ENCODE results near the gene UGT1A7.
"Not testable (repeated sequence)": the region's sequence is repeated elsewhere in the genome, so short reads cannot be mapped to it uniquely, and the experiment has no call there.

Gene UGT1A7

DNA sequence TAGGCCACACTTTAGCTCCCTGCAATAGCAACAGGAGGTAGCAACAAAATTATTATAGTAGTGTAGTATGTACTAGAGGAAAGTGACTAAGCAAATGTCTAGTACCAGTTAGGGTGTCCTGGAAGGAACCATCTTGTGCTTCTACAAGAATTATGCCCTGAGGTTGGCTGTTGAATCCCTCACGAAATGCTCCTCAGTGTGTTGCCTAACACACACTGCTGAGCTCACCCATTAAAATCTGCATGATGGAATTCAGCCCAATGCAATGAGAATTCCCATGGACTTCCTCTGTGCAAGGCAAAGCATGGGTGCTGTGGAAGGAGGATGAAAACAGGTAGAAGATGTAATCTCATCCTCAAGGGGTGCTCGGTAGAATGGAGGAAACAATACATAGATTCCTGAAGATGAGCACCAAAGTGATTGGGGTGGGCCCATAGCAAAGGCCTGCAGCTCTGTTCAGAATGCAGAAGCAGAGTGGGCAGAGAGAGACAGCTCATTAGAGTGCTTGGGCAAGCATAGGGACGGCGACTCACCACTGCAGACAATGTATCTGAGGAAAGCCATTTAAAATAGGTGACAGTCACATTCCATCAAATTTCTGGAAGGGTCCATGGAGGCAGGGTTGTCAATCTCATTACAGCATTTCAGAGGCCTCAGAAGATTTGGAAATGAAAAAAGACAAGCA is 1.2 kb upstream of the UGT1A7 start:
- DNase-seq (ENCODE audit: low spot score) = no peak

DNA sequence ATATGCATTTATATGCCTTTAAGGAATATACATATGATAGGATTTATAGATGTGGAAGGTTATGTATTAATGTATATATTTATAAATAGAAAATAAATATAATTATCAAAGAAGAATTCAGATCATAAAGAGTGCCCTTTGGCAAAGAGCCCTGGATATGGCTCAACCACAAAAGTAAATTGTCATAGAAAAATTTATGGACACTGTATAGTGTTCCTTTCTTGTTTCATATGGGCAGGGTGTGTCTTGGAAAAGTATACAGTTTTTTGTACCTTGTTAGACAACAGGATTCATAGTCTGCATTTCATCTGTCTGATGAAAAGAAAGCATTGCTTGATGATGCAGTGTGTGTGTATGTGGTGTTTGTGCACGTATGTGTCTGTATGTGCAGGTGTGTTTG is 2.9 kb downstream of the UGT1A7 start:
- DNase-seq (ENCODE audit: low spot score) = no peak

DNA sequence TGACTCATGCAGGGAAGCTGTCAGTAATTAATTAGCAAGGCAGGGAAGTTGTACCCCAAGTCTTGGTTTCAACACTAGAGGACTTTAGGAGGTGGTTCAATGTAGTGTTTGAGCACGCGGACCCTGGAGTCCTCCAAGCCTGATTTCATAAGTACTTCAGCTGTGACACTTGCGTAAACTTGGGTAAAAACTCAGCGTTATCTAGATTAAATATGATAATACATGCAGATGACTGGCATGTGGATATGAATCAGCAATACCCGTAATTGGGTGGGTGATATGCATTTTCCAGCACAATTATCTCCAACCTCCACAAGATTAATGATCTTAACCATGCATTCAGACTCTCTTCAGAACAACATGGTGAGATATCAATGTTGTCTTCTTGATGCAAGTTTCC is 5.2 kb downstream of the UGT1A7 start:
- DNase-seq (ENCODE audit: low spot score) = no peak

- no peak for DNase-seq (ENCODE audit: low spot score)
These were observed 6.6 kb downstream of the UGT1A7 start for GRCh38 chr2:233688341-233688740.

DNA sequence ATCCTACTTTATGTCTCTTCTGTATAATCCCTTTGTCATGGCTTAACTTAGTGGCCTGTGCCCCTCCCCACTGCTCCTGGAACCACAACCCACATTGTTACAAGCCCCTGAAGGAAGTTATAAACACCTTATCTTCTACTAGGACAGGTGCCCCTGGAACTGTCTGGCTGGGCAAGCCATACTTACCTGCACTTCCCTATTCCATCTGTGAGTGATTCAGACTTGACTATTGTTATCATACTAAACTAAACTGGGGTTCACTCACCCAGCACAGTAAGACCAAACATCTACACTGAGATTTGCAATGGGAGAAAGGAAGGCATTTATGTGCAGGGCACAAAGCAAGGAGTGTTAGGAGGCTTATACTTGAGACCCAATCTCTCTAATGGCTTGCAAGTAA is 7.3 kb downstream of the UGT1A7 start:
- DNase-seq (ENCODE audit: low spot score) = no peak

GRCh38 chr2:233689501-233689900 is 7.8 kb downstream of the UGT1A7 start:
- DNase-seq (ENCODE audit: low spot score) = no peak

DNA sequence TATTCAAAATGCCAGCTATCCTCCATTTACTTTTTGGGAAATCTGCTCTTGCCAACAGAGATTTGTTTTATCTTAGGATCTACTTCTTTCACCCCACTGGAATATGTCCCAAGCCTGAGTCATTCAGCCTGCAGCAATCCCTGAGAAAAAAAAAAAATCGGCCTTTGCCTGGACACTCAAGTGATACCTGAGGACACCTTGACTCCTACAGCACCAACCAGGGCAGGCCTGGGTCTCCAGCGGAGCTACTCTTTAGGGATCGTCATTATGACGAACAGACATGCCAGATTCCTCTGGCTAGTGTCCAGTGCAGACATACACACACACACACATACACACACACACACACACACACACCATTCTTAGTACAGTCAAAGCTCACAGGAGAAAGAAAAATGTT is 8.7 kb downstream of the UGT1A7 start:
- DNase-seq (ENCODE audit: low spot score) = no peak

DNA sequence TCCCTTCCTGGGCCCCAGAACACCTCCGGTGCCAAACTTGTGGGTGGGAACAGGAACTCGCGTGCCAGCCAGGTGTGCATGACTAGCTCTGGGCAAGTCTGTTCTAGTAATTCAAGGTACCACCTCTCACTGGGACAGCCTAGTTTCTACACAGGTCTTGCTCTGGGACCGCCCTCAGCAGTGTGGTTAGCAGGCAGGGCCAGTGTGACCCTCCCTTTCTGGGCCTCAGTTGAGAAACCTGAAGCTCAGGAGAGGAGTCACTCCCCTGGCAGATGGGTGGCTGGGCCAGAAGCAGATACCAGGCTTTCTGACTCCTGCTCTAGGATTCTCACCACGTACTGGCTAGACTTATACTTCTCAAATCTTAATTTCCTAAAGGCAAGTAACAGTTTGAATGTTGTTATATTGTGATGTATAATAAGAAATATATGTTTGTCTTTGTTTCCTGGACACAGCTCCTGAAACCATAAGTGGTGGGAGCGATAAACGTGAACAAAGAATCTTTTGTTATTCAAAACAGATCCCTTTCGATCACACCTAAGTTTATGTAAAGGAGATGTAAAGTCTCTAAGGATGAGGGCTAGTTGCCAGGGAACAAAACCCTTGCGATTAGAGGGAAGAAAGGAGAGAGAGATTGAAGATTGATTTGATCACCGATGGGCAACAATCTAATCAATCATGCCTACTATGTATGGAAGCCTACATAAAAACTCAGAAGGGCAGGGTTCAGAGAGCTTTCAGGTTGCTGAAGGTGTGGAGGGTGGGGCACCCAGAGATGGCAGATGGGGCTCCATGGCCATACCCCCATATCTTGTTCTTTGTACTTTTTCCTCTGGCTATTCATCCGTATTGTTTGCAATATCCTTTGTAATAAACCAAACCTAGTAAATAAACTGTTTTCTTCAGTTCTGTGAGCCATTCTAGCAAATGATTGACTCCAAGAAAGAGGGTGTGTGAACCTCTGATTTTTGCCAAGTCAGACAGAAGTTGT is 10.0 kb downstream of the UGT1A7 start:
- no peak for DNase-seq (ENCODE audit: low spot score)

- DNase-seq (ENCODE audit: low spot score) = no peak
These were observed 10.9 kb downstream of the UGT1A7 start, which contains the start of gene UGT1A6 for GRCh38 chr2:233692648-233693047. UGT1A6 (plus strand) TSS chr2:233692890; CDS start chr2:233693005, 115 bp downstream.

DNA sequence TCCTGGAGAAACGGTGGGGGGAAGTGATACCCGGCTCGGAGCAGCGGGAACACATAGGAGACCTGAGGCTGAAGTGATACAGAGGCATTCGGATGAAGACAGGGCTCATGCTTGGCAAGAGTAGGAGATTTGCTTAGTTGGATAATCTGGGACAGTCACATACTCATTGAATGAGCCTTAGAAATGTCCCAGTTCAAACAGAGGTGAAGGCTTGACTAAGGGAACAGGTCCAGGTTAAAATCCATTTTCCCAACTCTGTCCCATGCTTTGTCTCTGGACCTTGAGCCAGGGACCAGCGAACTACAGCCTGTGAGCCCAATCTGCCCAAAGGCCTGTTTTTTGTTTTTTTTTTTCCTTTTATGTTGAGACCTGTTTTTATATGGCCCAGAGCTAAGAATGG is 12.3 kb downstream of the UGT1A7 start:
- no peak for DNase-seq (ENCODE audit: low spot score)

- DNase-seq (ENCODE audit: low spot score) = no peak
These were observed 17.0 kb downstream of the UGT1A7 start for GRCh38 chr2:233698740-233699139.

GRCh38 chr2:233699424-233700027 is 17.8 kb downstream of the UGT1A7 start:
- no peak for DNase-seq (ENCODE audit: low spot score)

DNA sequence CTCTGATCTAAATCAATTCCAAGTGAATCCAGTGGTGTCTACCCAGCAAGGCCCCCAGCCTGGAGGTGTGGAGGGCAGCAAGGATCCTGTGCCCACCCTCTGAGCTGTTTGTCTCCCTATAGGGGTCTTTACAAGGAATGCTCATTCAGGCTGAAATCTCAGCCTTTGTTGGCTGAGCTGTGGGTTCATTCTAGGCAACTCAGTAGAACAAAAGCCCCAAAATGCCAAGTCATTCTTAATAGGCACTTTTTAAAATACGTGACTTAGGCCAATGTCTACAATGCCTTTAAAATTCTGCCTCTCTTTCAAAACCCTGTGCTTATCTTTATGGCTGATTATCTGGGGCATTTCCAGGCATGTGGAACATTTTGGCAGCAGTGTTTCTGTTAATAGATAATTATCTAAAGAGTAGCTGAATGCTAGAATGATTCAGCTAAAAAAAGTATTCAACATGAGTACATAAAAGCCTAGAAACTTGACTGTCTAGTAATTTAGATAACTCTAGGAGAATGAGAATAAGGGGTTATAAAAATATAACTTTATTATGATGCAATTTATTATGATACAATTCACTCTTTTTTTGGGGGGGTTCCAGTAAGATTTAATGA is 18.4 kb downstream of the UGT1A7 start:
- DNase-seq (ENCODE audit: low spot score) = no peak

- not testable (repeated sequence) for DNase-seq (ENCODE audit: low spot score)
These were observed 19.1 kb downstream of the UGT1A7 start for GRCh38 chr2:233700842-233701241.

GRCh38 chr2:233702238-233702637 is 20.5 kb downstream of the UGT1A7 start:
- DNase-seq (ENCODE audit: low spot score) = no peak

GRCh38 chr2:233705911-233706506 is 24.3 kb downstream of the UGT1A7 start:
- DNase-seq (ENCODE audit: low spot score) = no peak

DNA sequence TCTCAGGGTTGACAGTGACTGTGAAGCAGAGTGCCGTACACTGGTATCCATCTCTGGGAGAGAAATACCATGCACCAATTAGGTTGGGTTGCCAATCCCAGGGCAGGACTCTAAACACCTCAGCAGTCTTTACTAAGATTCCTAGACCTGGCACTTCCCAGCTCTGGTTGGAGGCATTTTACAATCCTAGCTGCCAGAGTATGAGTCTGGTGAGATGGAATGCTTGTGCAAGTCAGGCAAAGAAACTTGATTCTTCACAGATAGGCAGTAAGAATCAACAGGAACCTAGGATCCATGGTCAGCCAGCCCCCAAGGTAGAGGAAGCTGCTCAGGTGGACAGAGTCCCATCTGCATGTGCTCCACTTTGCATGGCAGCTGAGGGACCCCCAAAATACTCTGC is 25.0 kb downstream of the UGT1A7 start:
- DNase-seq (ENCODE audit: low spot score) = no peak

DNA sequence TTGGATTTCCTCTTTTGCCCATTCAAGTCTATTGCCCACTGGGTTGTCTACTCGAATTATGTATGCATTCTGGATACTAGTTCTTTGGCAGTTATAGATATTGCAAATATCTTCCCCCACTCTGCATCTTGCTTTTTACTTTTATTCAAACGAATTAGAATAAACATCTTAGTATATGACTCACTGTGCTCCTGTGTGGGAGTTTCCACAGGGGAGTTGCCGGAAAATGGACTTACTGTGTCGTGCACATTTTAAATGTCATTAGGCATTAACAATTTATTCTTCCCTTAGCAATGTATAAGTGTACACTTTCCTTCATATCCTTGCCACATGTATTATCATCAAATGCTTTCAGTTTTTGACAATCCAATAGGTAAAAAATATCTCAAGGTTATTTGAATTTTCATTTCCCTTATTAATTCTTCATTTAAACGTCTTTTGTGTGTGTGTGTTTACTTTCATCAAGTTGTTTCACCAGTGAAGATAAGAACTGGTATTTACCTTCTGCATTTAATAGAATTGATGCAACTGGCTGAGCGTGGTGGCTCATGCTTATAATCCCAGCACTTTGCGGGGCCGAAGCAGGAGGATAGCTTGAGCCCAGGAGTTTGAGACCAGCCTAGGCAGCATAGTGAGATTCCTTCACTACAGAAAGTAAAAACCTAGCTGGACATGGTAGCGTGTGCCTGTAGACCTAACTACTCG is 26.4 kb downstream of the UGT1A7 start:
- DNase-seq (ENCODE audit: low spot score) = no peak

- DNase-seq (ENCODE audit: low spot score) = no peak
These were observed 27.2 kb downstream of the UGT1A7 start for GRCh38 chr2:233708942-233709341.

- peak; percentile 44 for DNase-seq (ENCODE audit: low spot score)
These were observed 29.8 kb downstream of the UGT1A7 start for GRCh38 chr2:233711312-233712008.
